ENCODE data around the gene ZRANB3.

The ZRANB3 gene

DNA sequence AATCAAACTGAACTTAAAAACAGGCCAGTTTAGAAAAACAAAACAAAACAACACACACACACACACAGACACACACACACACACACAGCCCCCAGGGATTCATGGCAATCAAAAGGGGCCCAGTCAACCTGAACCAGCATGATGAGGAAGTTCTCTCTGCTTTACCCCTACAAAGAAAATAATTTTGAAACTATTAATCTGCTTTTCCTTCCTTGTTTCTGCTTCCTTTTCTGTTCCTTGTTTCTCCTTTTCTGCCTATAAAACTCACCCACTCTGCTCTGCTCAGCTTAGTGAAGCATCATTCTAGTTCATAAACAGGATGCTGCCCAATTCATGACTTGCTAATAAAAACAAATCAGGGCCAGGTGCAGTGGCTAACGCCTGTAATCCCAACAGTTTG is 275.8 kb downstream of the ZRANB3 start:
- DNase-seq (ENCODE audit: low read depth in 1 of 2, low spot score in 1 of 2) = no peak

DNA sequence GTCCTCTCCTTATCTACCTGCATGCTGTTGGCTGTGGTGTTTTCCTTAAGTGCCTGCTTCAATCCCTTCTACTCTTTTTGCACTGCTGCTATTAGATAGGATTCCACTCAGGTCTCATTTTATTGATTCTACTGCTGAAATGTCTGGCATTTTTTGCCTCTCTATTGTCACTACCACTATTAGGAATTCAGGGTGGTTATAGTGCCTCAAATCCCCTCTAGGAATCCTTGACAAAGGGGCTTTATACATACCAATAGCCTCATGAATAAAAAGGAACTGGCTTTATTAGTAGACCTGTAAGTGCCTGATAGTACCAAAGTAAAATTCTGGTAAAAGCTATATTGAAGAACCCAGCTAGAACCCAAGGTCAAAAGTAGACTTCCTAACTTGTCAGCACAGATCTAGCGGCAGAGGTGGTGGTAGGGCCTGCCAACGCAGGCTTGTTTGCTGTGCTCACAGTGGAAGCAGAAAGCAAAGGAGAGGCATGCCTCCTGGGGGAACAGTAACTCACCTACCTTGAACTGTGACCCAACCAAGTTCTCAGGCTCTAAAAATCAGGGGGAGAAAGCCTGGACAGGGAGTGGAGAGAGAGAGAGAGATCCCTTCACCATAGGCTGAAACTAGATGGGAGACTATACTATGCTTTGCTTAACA is 278.1 kb downstream of the ZRANB3 start:
- DNase-seq (ENCODE audit: low read depth in 1 of 2, low spot score in 1 of 2) = no peak

DNA sequence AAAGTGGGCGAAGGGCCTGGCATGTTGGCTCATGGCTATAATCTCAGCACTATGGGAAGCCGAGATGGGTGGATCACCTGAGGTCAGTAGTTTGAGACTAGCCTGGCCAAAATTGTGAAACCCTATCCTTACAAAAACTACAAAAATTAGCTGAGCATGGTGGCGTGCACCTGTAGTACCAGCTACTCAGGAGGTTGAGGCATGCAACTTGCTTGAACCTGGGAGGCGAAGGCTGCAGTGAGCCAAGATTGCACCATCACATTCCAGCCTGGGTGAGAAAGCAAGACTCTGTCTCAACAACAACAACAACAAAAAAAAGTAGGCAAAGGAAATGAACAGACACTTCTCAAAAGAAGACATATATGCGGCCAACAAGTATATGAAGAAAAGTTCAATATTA is 282.4 kb downstream of the ZRANB3 start:
- DNase-seq (ENCODE audit: low read depth in 1 of 2, low spot score in 1 of 2) = no peak

DNA sequence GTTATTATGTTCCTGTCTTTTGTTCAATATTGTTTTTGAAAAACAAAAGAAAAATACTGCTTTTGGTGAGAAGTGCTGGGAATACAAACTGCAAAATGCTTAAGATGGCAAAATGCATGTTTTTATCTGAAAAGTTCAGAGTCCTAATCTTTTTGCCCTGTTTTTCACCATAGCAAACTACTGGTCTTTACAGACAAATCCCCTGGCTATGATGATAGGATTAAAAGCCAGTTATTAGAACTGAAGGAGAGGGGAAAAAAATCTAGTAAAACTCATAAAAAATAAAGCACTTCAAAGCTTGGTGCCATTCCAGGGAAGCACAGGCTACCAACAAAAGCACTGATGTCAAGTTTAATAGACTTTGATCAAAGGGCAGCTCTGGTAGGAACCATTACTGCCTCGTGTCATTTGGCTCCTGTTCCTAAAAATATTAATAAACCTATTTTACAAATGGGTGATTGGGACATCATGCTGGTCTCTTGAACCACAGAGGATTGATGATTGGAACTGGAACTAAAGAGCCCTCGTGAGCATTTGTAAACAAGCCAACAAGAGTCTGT is 284.2 kb downstream of the ZRANB3 start:
- DNase-seq (ENCODE audit: low read depth in 1 of 2, low spot score in 1 of 2) = no peak

DNA sequence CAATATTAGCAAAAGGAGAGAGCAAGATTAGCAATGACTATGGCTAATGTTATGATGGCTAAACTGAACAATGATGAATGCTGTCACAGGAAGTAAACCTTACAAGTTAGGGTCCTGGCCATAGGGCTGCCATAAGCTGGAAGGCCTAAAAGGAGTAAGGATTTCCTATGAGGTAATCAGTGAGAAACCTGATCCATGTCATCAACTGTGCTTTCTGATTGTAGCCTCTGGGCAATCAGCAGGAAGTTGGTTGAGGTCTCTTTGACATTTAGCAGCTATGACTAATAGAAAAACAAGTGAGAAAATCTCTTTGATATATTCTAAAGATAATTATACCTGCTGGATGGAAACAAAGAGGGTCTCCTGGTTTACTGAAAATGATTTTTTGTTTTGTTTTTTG is 285.9 kb downstream of the ZRANB3 start:
- no peak for DNase-seq (ENCODE audit: low read depth in 1 of 2, low spot score in 1 of 2)

DNA sequence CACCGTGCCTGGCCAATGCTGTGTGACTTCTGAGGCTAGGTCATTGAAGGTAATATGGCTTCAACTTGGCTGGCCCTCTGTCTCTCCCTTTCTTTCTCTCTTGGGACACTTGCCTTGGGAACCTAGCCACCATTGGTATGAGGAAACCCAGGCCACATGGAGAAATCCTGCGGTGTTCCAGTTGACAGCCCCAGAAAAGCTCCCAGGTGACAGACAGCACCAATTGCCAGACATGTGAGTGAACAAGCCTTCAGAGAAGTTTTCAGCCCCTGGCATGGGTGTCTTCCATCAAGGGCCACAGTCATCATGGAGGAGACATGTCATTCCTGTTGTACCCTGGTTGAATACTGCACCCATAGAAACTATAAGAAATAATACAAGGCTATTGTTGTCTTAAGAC is 292.4 kb downstream of the ZRANB3 start:
- no peak for DNase-seq (ENCODE audit: low read depth in 1 of 2, low spot score in 1 of 2)

DNA sequence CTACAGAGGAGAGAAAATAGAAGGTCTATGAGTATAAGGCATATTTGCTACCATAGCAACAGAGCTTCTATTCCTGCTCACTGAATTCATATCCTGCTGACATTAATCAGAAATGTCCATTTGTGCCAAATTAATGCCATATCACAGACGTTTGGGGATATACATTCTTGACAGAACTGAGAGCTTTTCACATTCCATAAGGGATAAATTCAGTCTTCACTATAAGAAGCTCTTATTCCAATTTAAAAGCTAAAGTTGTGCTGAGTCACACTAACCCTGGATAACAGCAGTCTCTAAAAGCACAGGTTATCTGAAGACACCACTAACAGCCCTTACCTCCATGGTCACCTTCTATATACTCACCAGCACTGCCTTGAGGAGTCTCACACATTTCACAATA is 300.9 kb downstream of the ZRANB3 start:
- no peak for DNase-seq (ENCODE audit: low read depth in 1 of 2, low spot score in 1 of 2)

DNA sequence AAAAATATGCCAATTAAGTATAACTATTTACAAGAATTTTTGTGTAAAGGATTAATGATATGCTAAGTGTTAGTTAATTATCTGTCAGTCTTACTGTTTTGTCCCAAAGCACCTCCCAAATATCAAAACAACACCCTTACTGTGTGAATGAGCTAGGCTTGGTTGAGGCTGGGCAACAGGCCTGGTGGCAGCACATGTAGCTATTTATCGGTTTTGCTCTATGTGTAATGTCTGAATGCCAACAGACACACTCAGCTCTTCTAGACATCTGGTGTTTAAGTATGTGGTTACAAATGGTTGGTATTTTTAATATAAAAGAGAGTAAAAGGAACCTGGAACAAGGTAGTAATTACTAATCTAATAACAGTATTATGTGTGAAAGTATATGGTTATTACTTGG is 303.6 kb downstream of the ZRANB3 start:
- DNase-seq (ENCODE audit: low read depth in 1 of 2, low spot score in 1 of 2) = no peak

DNA sequence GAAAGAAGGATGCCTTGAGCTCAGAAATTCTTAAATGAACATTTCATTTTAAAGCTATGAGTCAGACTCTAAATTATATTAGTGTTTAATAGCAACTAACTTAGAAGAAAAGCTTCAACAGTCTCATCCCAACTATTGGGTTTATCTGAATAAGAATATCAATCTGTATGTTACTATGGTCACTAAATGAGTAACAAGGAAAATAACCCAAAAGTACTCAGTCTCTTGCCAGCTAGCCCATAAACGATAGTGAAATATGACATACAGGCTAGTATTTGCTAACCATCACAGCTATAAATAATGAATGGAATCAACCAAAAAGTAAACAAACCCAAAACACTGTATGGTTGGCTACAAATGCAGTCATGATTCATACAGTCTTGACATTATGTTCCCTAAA is 304.1 kb downstream of the ZRANB3 start:
- no peak for DNase-seq (ENCODE audit: low read depth in 1 of 2, low spot score in 1 of 2)

DNA sequence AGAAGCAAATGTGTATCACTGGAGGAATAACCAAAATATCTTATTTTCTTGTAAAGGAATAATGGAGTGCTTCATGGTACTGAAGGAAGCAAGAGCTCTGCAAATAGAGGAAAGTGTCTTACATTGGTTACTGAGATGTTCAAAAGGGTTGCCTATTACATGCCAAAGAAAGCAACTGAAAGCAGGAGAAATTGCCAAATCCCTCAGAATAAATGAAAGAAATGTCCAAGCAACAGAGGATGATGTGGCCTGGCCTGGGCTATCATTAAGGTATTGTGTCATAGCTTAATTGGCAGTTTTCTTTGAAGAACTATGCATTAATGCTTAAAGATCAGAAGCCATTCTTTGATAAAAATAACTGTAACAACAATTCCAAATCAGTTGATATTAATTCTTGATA is 305.2 kb downstream of the ZRANB3 start:
- DNase-seq (ENCODE audit: low read depth in 1 of 2, low spot score in 1 of 2) = no peak

DNA sequence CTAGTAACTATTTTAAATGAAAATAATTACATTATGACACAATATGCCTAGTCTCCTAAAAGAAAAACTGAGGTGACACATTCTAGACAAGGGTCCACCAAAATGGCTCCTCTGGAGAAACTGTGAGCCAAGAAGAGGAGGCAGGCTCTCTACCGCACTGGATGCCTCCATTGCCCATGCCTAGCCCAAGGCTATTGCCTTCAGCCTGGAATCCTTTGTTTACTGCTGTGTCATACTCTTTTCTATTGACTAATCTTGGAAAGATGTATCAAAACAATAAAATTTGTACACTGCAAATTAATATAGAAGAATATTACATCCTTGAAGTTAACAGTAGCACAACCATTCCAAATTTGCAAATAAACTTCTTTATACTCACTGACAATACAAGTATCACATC is 311.8 kb downstream of the ZRANB3 start:
- no peak for DNase-seq (ENCODE audit: low read depth in 1 of 2, low spot score in 1 of 2)

DNA sequence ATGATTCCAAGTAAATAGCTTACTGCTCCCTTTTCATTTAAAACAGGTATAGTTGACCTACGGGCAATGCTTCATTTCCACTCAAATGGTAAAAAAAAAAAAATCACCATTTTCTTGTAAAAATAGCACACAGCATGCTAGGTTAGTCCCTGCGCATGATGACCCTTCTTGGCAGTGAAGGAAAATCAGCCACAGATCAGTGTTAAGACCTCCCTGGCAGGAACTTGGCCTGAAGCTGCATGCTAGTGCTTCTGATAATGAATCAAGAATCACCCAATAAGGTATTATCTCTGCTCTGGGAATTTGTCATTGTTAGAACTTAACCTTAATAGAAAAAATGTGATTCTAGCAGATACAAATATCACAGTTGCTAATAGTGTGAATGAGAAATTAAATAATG is 312.6 kb downstream of the ZRANB3 start:
- no peak for DNase-seq (ENCODE audit: low read depth in 1 of 2, low spot score in 1 of 2)

DNA sequence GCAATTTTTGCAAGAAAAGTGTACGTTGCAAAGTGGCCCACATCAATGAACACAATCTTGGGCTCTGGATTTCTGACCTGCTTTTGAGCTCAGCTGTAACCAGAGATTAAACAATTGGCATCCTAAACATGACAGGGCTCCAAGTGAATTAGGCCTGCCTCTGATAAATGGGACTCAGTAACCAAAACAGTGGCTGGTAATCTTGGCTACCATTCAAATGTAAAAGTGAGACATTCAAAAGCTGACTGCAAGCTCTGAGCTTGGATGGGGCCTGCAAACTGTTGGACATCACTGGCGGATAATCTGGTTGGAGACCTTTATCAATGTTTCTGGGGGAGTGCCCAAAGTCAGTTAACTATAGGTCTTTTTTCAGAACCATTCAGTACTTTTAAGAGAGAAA is 318.3 kb downstream of the ZRANB3 start:
- no peak for DNase-seq (ENCODE audit: low read depth in 1 of 2, low spot score in 1 of 2)

DNA sequence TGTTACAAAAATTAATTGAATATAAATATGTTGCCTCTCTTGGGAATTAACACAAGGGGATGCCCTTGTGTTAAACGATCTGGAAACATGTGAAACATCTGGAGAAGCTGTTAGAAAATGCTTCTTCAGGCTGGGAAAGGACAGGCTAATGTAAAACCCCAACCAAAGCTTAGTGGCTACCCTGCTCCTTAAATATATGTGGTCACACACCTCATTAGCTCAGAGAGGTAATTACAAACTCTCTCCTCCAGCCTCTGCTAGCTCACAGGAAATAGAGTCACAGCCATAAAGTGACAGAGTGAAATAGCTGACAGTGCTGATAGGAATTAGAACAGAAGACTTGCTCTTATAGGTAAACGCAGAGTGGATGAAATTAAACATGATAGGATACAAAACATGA is 323.0 kb downstream of the ZRANB3 start:
- DNase-seq (ENCODE audit: low read depth in 1 of 2, low spot score in 1 of 2) = no peak

DNA sequence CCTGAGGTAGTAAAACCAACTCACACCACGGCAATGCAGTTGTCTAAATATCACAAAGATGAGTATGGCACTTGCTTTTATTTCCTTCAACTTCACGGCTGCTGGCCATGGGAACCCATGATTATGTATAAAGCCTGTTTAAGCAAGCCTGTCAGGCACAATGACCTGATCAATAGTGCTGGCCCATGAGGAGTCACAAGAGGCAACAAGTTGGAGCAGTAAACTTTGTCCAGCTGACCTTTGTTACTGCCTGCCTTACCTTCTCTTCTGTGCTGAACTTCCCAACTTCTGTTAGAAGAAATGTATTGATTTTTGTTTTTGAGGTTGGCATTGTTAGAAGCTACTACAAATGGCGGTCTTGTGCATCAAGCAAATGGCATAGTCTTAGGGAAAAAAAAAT is 327.1 kb downstream of the ZRANB3 start:
- no peak for DNase-seq (ENCODE audit: low read depth in 1 of 2, low spot score in 1 of 2)

DNA sequence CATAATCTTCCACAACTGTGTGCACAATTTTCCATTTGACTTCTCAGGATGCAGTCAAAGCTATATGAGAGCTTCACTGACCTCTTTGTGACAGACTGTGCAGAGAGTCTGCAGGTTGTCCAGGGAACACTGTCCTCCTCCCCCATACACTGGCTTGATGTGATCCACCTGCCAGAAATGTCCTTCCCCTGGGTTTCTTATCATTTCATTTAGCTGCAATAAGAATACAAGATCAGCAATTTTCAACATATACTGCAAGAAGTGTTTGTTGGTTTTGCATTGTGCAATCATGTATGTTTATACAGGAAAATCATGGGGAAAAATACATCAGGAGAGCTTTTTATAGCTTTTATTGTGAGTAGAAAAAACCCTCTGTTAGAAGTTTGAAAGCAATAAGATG is 328.3 kb downstream of the ZRANB3 start:
- DNase-seq (ENCODE audit: low read depth in 1 of 2, low spot score in 1 of 2) = no peak

DNA sequence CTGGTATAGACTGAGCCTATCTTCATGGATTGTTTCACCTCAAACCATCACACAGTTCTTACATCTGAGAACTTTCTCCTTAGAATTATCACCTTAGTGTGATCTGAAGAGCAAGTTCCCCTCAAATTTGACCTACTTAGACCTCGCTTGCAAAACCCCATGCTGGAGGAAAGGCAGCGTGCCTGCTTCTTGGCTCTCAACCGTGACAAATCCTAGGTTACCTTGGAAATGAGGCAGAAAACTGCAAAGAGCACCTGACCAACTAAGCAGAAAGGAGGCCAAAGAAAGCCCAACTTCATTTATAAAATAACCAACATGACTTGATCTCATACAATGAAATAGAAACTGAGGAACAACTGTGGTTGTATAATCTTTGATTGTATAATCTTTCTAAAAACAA is 332.5 kb downstream of the ZRANB3 start:
- DNase-seq (ENCODE audit: low read depth in 1 of 2, low spot score in 1 of 2) = no peak

DNA sequence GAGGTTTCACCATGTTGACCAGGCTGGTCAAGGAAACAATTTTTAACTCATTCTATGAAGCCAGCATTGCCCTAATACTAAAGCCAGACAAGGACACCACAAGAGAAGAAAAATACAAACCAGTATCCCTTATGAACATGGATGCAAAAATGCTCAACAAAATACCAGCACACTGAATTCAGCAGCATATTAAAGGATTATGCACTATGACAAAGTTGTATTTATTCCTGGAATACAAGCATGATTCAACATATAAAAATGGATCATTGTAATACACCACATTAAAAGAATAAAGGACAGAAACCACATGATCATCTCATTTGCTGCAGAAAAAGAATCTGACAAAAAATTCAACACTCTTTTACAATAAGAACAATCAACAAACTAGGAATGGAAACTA is 340.2 kb downstream of the ZRANB3 start:
- DNase-seq (ENCODE audit: low read depth in 1 of 2, low spot score in 1 of 2) = no peak

DNA sequence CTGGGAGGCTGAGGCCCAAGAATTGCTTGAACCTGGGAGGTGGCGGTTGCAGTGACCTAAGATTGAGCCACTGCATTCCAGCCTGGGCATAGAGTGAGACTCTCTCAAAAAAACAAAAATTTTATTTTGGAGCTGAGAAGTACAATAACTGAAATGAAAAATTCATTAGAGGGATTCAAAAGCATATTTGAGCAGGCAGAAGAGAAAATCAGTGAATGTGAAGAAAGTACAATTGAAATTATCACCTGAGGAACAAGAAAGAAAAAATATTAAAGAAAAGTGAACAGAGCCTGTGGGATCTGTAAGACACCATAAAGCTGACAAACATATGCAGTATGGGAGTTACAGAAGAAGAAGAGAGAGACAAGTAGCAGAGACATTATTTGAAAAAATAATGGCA is 341.9 kb downstream of the ZRANB3 start:
- DNase-seq (ENCODE audit: low read depth in 1 of 2, low spot score in 1 of 2) = no peak

DNA sequence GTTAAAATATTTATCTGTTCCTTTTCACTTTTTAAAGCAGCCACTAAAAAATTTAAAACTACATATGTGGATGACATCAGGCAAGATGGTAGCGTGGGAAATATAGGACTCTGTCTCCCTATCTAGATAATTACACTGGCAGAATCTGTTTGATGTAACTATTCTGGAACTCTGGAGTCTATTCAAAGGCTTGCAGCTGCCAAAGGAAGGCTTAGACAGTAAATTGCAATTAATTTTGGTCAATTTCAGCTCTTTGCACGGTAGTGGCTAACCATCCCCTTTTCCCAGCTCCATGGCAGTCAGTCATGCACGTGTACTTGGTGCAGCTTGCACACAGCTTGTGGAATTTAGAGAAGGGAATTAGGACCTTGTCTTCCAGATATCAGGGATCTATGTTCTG is 343.7 kb downstream of the ZRANB3 start:
- DNase-seq (ENCODE audit: low read depth in 1 of 2, low spot score in 1 of 2) = no peak

DNA sequence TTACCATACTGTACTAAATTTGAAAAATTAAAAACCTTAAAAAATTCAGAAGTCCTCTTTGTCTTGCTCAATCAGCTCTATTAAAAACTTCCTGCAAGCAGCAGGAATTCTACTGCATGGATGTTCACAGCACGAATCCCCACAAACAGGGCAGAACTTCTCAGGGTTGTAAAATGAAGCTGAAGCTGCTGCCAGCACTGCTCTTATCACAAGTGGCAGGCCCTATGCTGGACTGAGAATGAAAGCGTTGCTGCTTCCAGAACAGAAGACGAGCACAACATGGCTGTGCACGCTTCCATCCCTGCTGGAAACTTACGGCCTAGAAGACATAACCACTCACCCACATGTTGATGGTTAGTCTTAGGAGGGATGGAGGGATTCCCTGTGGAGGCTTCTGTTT is 345.0 kb downstream of the ZRANB3 start:
- no peak for DNase-seq (ENCODE audit: low read depth in 1 of 2, low spot score in 1 of 2)

DNA sequence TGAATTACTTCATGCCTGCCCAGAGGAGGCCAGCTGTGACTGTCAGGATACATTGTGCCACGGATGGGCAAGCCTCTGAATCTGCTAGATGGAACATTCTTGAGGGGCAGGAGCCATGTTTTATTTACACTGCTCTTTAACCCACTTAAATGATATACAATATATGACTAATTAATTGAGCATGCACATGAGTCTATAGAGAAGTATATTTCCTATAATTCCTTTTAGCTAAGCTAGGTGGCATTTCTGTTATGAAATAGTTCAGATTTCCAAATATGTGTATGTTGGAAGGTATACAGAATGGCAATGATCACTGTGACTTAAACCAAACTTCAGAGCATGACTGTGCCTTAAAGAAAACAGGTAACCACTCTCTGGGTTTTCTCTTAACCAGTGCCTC is 347.2 kb downstream of the ZRANB3 start:
- no peak for DNase-seq (ENCODE audit: low read depth in 1 of 2, low spot score in 1 of 2)

DNA sequence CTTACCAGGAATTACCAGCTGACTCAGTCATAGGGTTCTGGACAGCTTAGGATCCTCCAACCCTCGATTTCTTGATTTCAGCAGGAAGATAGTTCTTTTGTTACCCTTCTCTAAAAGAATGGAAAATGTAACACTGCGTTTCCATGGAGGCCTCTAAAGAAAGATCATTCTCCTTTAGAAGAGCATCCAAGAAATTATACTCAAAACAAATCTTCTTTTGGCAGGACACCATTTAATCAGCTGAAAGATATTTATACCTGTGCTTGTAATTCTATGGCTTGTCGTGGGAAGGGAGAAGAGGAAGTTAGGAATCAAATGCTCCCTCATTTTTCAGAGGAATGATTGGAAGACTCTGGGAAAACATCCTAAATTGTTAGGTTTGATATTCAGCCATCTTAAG is 348.4 kb downstream of the ZRANB3 start:
- no peak for DNase-seq (ENCODE audit: low read depth in 1 of 2, low spot score in 1 of 2)

DNA sequence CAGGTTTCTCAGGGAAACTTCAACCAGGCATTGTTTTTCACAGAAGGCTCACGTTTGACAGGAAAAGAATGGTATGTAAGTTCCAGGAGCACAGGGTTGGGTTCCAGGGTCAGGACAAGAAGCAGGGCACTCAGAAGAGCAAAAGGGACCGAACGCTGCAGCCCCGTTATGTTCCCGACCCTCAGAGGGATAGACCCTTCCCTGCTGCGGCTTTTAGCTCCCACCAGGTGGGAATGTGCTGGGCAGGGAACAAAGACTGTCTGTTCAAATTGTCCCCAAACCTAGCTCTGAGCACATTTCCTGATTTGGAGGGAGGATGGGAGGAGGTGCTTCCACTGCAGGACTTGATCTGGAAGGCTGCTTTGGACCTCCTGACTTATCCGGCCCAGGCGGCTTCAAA is 348.8 kb downstream of the ZRANB3 start:
- no peak for DNase-seq (ENCODE audit: low read depth in 1 of 2, low spot score in 1 of 2)
